SU-DHL-6 (cell line): ENCODE data around the gene ABHD16A.

Experiments
- H2AFZ ChIP-seq: fragments of 200-600 bp; sonication (generic); 2 replicates; pipeline ENCODE4 v1.6.1; 2014; ENCODE audit warnings: low read depth, mild to moderate bottlenecking, moderate library complexity, mixed read lengths, antibody characterized with exemption, low read length; ENCODE audit not compliant: severe bottlenecking
- H3F3A ChIP-seq: fragments of 200-600 bp; shearing (Covaris generic); 2 replicates; pipeline ENCODE4 v1.6.0; 2016; ENCODE audit warnings: antibody characterized with exemption, mild to moderate bottlenecking; ENCODE audit not compliant: insufficient read depth
- H3K27ac ChIP-seq: fragments of 200-600 bp; sonication (generic); 2 replicates; pipeline ENCODE4 v1.5.1; 2016; ENCODE audit warnings: low read depth, mild to moderate bottlenecking, low read length, moderate library complexity, mixed read lengths
- H3K27me3 ChIP-seq: fragments of 200-600 bp; sonication (generic), shearing (Covaris generic); 2 replicates; pipeline ENCODE4 v1.6.0; 2014; ENCODE audit warnings: mild to moderate bottlenecking, low read length
- H3K36me3 ChIP-seq: fragments of 200-600 bp; sonication (generic); 2 replicates; pipeline ENCODE4 v1.6.1; 2014; ENCODE audit warnings: mild to moderate bottlenecking, low read length, mixed read lengths
- H3K4me2 ChIP-seq: fragments of 300-600, 200-600 bp; shearing (Covaris generic), sonication (generic); 2 replicates; pipeline ENCODE4 v1.6.0; 2014; ENCODE audit warnings: low read length, low read depth, mild to moderate bottlenecking; ENCODE audit not compliant: poor library complexity, severe bottlenecking
- H3K4me3 ChIP-seq: fragments of 200-600 bp; sonication (generic); 2 replicates; pipeline ENCODE4 v1.5.1; 2014; ENCODE audit warnings: antibody characterized with exemption, low read length, mild to moderate bottlenecking, mixed read lengths; ENCODE audit not compliant: insufficient read depth, poor library complexity, severe bottlenecking
- H3K79me2 ChIP-seq: fragments of 200-600 bp; sonication (generic); 2 replicates; pipeline ENCODE4 v1.6.1; 2014; ENCODE audit warnings: mild to moderate bottlenecking, low read length, moderate library complexity; ENCODE audit not compliant: insufficient read depth
- H3K9ac ChIP-seq: fragments of 200-600 bp; sonication (generic); 2 replicates; pipeline ENCODE4 v1.7.0; 2014; ENCODE audit warnings: mild to moderate bottlenecking, low read length
- H3K9me2 ChIP-seq: fragments of 200-600 bp; sonication (generic); replicated peaks from 2 replicates; pipeline ENCODE4 v1.6.1; 2014; ENCODE audit warnings: low read length; ENCODE audit not compliant: insufficient read depth
- H3K9me3 ChIP-seq: fragments of 200-600 bp; sonication (generic); 2 replicates; pipeline ENCODE4 v1.6.1; 2014; ENCODE audit warnings: low read length, mixed read lengths; ENCODE audit not compliant: insufficient read depth
- H4K20me1 ChIP-seq: fragments of 200-600 bp; sonication (generic); 2 replicates; pipeline ENCODE4 v1.6.1; 2014; ENCODE audit warnings: low read depth, mild to moderate bottlenecking, antibody characterized with exemption, low read length, moderate library complexity, mixed read lengths
- EZH2phosphoT487 ChIP-seq: fragments of 200-600 bp; sonication (generic), shearing (Covaris generic); conservative IDR thresholded peaks from 2 replicates; pipeline ENCODE4 v1.6.1; 2018; ENCODE audit warnings: mild to moderate bottlenecking, antibody characterized with exemption, low read length, moderate library complexity, mixed read lengths
- TF ChIP-seq, protein P1 (sequence below): fragments of 200-600 bp; sonication (generic); IDR thresholded peaks from one replicate; pipeline ENCODE4 v1.5.1; 2017; ENCODE audit warnings: antibody characterized with exemption, mild to moderate bottlenecking, low read length, moderate library complexity; ENCODE audit not compliant: insufficient read depth, poor library complexity, severe bottlenecking

Gene ABHD16A

DNA sequence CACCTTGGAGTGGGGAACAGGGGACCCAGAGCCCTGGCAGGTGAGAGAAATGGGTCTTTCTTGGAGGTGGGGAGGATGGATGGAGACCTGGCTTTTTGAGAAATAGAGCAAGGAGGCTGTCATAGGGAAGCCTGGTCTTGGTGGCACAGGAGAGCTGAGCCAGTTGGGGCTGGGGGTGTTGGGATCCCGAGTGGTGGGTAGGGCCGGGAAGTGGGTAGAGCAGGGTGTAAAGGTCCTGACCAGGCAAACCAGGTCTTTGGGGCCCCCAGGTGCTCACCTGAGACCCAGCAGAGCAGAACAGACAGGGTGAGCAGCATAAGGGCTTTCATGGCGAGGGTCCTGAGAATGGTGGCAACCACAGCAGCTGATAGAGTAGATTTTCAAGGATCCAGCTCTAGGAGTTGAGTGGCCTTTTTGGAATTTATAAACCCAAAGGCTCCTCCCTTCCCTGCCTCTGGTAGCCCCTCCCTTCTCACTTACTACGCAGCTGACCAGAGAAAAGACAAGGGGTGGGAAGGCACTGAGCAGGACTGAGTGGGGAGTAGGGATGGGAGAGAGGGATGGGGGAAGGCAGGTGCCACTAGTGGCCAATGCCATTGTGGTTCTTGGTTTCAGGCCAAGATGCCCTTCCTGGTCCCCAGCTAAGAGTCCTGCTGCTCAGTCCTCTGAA lies 18.4 kb upstream of the ABHD16A start, which contains the start of gene LY6G6C:
Gene LY6G6C (minus strand): TSS at position 396 of the 670 bp plus-strand sequence. CDS start 67 bp downstream, at position 329.
- no peak within 1 kb of the TSS for H3K27ac ChIP-seq

DNA sequence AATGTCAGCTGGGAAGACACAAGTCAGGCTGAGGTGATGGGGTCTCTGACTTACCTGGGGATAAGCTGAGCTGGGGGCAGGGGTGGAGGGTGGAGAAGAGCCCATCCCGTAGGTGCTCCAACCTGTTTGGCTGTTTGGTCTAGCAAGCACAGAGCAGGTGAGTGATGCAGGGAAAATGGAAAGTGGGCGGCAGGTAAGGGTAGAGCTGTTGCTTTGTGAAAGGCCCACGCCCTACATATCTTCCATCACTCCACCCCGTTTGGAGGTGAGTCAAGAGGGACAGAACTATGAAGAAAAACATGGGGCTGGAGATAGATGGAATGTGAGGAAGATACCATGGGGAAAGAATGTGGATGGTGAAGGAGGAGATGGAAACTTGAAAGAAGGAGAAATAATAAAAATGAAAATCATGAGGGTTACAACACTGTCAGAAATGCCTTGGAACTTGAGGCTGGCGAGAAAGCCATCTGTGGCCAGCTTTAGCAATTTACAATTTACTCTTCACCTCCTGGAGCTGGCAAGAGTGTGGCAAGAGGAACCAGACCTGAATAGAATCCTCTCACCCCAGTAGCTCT lies 17.2 kb upstream of the ABHD16A start:
- Histone ChIP-seq H3F3A (no peaks in the 10 kb centered on the region), H3K4me2 (no peak overlapping the region), H3K9me3 (no peaks in the 10 kb centered on the region), H3K4me3 (no peak overlapping the region), H3K27ac (no peak overlapping the region), H3K9ac (no peak overlapping the region), H3K9me2 (no peaks in the 10 kb centered on the region), H4K20me1 (no peaks in the 10 kb centered on the region), H3K79me2 (no peaks in the 10 kb centered on the region), H3K36me3 (no peaks in the 10 kb centered on the region), H2AFZ (no peak overlapping the region), H3K27me3 (no peaks in the 10 kb centered on the region)
- TF ChIP-seq EZH2phosphoT487, result no peak
- TF ChIP-seq, protein P1, sequence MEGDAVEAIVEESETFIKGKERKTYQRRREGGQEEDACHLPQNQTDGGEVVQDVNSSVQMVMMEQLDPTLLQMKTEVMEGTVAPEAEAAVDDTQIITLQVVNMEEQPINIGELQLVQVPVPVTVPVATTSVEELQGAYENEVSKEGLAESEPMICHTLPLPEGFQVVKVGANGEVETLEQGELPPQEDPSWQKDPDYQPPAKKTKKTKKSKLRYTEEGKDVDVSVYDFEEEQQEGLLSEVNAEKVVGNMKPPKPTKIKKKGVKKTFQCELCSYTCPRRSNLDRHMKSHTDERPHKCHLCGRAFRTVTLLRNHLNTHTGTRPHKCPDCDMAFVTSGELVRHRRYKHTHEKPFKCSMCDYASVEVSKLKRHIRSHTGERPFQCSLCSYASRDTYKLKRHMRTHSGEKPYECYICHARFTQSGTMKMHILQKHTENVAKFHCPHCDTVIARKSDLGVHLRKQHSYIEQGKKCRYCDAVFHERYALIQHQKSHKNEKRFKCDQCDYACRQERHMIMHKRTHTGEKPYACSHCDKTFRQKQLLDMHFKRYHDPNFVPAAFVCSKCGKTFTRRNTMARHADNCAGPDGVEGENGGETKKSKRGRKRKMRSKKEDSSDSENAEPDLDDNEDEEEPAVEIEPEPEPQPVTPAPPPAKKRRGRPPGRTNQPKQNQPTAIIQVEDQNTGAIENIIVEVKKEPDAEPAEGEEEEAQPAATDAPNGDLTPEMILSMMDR, result no peak

More for the DNA sequence above, 18.4 kb upstream of the ABHD16A start, which contains the start of gene LY6G6C:
- Histone ChIP-seq H3K9me2 (no peaks in the 10 kb centered on the region), H3K9me3 (no peaks in the 10 kb centered on the region), H3K79me2 (no peaks in the 10 kb centered on the region), H2AFZ (no peak within 1 kb of the TSS), H3K36me3 (no peaks in the 10 kb centered on the region), H3K4me2 (no peak within 1 kb of the TSS), H3K9ac (no peak within 1 kb of the TSS), H4K20me1 (no peaks in the 10 kb centered on the region), H3F3A (no peaks in the 10 kb centered on the region), H3K27me3 (no peaks in the 10 kb centered on the region), H3K4me3 (no peak within 1 kb of the TSS)
- TF ChIP-seq EZH2phosphoT487, result no peak
- TF ChIP-seq, protein P1, result no peak

DNA sequence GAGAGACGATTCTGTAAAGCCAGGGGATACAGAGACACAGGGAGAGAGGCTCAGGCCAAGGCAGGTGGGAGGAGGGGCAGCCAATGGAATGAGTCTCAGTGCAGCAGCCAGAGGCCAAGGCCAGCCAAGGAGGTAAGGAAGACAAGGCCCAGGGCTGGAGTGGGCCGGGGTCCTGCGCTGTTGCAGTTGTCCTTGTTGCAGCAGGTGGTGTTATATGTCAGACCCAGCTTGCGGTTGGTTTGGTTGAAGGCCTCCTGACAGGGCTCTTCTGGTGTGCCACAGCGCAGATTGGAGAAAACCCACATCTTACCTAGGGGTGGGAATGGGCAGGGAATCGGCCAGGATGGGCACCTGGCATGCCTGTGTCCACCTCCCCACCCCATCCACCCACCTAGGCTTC lies 15.9 kb upstream of the ABHD16A start:
- Histone ChIP-seq H3K4me2 (no peak overlapping the region), H3K9ac (no peak overlapping the region), H3K27ac (no peak overlapping the region), H3K79me2 (no peaks in the 10 kb centered on the region), H2AFZ (no peak overlapping the region), H3K9me2 (no peaks in the 10 kb centered on the region), H3K9me3 (no peaks in the 10 kb centered on the region), H3K4me3 (no peak overlapping the region), H3F3A (no peaks in the 10 kb centered on the region), H3K27me3 (no peaks in the 10 kb centered on the region), H3K36me3 (no peaks in the 10 kb centered on the region), H4K20me1 (no peaks in the 10 kb centered on the region)
- no peak for TF ChIP-seq EZH2phosphoT487
- TF ChIP-seq, protein P1, result no peak
